Measurements from ENCODE around the gene CELA3B. TPM values are rescaled to one million over a fixed set of nuclear protein-coding genes. Genes with fewer than 3 reads are reported as not detected.
"Not testable (repeated sequence)": the region's sequence is repeated elsewhere in the genome, so short reads cannot be mapped to it uniquely, and the experiment has no call there.

CELA3B gene, protein sequence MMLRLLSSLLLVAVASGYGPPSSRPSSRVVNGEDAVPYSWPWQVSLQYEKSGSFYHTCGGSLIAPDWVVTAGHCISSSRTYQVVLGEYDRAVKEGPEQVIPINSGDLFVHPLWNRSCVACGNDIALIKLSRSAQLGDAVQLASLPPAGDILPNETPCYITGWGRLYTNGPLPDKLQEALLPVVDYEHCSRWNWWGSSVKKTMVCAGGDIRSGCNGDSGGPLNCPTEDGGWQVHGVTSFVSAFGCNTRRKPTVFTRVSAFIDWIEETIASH
- total RNA-seq, result not detected in 2 replicates
- long read RNA-seq, result 0 reads

DNA sequence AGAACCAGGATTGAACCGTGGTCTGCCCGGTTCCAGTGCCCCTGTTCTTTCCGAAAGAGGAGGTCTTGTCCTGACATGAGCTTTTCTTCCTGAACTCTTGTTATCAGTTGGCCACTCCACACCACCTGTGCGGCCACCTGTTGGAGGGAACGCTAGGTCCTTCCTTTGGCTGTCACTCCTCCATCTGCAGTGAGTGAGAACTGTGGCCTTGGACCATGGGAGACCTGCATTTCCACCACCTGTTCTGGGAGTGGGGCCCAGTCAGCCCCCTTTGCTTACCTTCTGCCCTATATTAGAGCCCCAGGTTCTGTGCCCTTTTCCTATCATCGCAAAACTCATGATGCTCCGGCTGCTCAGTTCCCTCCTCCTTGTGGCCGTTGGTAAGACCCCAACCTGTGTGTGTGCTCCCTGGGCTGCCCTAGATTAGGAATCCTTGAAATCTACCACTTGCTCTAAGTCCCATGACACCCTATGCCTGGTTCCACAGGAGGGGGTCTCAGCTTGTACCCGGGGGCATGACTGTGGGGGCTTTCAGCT, at the start of gene CELA3B:
CELA3B (plus strand) TSS at position 320 of the 537 bp plus-strand sequence; CDS start at position 338, 18 bp downstream.
- DNase-seq (ENCODE audit: low read depth, low spot score); H3K4me3 Mint-ChIP-seq; H3K9me3 Mint-ChIP-seq; H3K27me3 Mint-ChIP-seq (ENCODE audit: low read depth); H3K27ac Mint-ChIP-seq (ENCODE audit: unreplicated experiment); H3K36me3 Mint-ChIP-seq (ENCODE audit: low read depth); H3K4me1 Mint-ChIP-seq: not testable (repeated sequence)

DNA sequence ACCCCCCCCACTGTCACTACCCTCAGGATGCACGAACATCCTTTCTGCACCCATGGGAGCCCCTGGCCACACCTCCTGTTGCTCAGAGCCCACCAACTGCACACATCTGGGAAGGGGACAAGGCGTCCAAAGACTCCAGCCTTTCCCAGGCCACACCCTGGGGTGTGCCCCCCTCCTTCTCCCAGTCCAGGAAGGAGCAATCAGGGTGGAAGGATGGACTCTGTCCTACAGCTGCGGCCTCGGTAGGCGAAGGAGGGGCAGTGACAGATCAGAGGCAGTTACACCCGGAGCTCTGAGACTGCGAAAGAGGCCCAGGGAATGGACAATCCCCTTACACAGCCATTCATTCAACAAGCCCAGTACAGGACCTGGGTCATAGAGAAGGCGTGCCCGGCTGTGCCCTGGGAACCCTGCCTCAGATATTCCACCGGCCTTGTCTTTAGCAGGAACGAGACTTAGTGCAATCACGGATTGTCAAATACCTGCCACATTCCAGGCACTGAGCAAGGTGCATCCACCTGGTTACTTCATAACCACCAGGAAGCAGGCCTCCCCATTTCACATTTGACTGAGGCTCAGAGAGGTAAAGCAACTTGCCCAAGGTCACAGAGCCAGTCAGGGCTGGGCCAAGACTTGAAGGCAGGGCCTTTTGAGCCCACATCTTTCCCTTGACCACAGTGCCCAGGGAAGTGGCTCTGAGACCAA, 49.1 kb upstream of the CELA3B start:
- H3K36me3 Mint-ChIP-seq (ENCODE audit: low read depth), result no peaks in the 10 kb centered on the region

GRCh38 chr1:21930080-21930571, 46.7 kb upstream of the CELA3B start:
- Mint-ChIP-seq H3K36me3 (ENCODE audit: low read depth) (no peaks in the 10 kb centered on the region), H3K27ac (ENCODE audit: unreplicated experiment) (no peak overlapping the region), H3K9me3 (no peaks in the 10 kb centered on the region), H3K27me3 (ENCODE audit: low read depth) (no peaks in the 10 kb centered on the region), H3K4me1 (peaks cover 33% of the 10 kb centered on the region), H3K4me3 (no peak overlapping the region)
- TF ChIP-seq, protein P1, sequence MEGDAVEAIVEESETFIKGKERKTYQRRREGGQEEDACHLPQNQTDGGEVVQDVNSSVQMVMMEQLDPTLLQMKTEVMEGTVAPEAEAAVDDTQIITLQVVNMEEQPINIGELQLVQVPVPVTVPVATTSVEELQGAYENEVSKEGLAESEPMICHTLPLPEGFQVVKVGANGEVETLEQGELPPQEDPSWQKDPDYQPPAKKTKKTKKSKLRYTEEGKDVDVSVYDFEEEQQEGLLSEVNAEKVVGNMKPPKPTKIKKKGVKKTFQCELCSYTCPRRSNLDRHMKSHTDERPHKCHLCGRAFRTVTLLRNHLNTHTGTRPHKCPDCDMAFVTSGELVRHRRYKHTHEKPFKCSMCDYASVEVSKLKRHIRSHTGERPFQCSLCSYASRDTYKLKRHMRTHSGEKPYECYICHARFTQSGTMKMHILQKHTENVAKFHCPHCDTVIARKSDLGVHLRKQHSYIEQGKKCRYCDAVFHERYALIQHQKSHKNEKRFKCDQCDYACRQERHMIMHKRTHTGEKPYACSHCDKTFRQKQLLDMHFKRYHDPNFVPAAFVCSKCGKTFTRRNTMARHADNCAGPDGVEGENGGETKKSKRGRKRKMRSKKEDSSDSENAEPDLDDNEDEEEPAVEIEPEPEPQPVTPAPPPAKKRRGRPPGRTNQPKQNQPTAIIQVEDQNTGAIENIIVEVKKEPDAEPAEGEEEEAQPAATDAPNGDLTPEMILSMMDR (conservative IDR thresholded peaks at IDR 0.05), result no peak
- no peak for DNase-seq (ENCODE audit: low read depth, low spot score)

More for the DNA sequence above, 49.1 kb upstream of the CELA3B start:
- no peak overlapping the region for H3K27ac Mint-ChIP-seq (ENCODE audit: unreplicated experiment)
- TF ChIP-seq, protein P1 (conservative IDR thresholded peaks at IDR 0.05), result no peak
- no peak overlapping the region for H3K4me3 Mint-ChIP-seq
- peaks cover 38% of the 10 kb centered on the region for H3K4me1 Mint-ChIP-seq
- H3K9me3 Mint-ChIP-seq, result no peaks in the 10 kb centered on the region
- no peak for DNase-seq (ENCODE audit: low read depth, low spot score)
- H3K27me3 Mint-ChIP-seq (ENCODE audit: low read depth), result no peaks in the 10 kb centered on the region

GRCh38 chr1:21930629-21931170, 46.1 kb upstream of the CELA3B start:
- TF ChIP-seq, protein P1 (conservative IDR thresholded peaks at IDR 0.05), result no peak
- no peak overlapping the region for H3K27ac Mint-ChIP-seq (ENCODE audit: unreplicated experiment)
- no peaks in the 10 kb centered on the region for H3K27me3 Mint-ChIP-seq (ENCODE audit: low read depth)
- H3K9me3 Mint-ChIP-seq, result no peaks in the 10 kb centered on the region
- no peak overlapping the region for H3K4me3 Mint-ChIP-seq
- peaks cover 38% of the 10 kb centered on the region for H3K4me1 Mint-ChIP-seq
- no peak for DNase-seq (ENCODE audit: low read depth, low spot score)
- H3K36me3 Mint-ChIP-seq (ENCODE audit: low read depth), result no peaks in the 10 kb centered on the region

DNA sequence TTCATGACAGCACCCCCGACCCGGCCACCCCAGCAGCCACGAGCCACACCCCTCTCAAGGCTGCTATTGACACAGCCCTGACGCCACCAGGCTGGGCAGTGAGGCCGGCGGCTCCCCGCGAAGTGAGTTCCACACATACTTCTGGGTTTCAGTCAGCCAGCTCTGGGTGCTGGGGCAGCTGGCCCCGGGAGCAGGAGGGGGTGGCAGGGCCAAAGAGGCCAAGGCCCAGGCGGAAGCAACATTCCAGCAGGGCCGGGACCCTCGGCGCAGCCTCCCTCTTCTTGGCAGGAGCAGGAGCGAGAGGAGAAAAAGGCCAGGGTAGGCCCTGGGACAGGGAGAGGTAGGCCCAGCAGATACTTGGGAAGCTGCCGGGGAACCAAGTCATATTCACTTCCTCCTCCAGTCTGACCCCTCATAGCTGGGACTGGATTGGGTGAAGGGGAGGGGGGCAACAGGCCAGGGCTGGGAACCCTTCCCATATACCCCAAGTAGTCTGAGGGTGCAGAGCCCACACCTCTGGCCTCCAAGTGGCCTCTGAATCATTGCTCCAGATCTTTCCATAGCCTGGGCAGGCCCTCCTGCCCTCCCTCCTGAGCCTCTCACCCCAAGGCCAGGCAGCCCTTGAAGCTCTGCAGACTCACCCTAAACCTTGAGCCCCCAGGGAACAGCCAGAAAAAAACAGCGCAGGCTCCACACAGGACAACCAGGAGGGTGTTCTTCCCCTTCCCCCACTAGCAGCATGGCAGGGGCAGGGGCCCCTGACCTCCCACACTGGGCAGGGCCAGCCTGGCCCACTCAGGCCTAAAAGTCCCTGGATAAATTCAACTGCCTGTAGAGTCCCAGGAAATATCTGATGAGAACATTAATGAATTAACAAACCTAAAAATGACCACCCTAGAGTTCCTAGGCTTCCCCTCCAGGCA, 45.4 kb upstream of the CELA3B start:
- H3K9me3 Mint-ChIP-seq, result no peaks in the 10 kb centered on the region
- H3K36me3 Mint-ChIP-seq (ENCODE audit: low read depth), result no peaks in the 10 kb centered on the region
- no peaks in the 10 kb centered on the region for H3K27me3 Mint-ChIP-seq (ENCODE audit: low read depth)
- H3K4me1 Mint-ChIP-seq, result peaks cover 46% of the 10 kb centered on the region
- peak overlapping the region; percentile 3 for H3K27ac Mint-ChIP-seq (ENCODE audit: unreplicated experiment)
- TF ChIP-seq, protein P1 (conservative IDR thresholded peaks at IDR 0.05), result no peak
- peak overlapping the region; percentile 29 for H3K4me3 Mint-ChIP-seq
- no peak for DNase-seq (ENCODE audit: low read depth, low spot score)

Data from neural crest cell (in vitro differentiated cells).